UCSD-AML1 (cell line): ENCODE data around the gene TOMM7.

ENCODE experiments used
- DNase-seq: peaks from one replicate; lab custom pipeline; 2025; ENCODE audit not compliant: unreplicated experiment; lab: John Stamatoyannopoulos, UW

The TOMM7 gene

GRCh38 chr7:22822486-22823141 lies at the start of gene TOMM7:
Gene TOMM7, minus strand, starts transcription at chr7:22822849. Its CDS starts 70 bp downstream, at chr7:22822779.
- DNase-seq: peak; percentile 86

- no peak for DNase-seq
Observed at GRCh38 chr7:22872096-22872807, 49.6 kb upstream of the TOMM7 start.

- DNase-seq: no peak
Observed at GRCh38 chr7:22871661-22872060, 49.0 kb upstream of the TOMM7 start.

GRCh38 chr7:22868509-22868908 lies 45.9 kb upstream of the TOMM7 start:
- DNase-seq: no peak

GRCh38 chr7:22867589-22867988 lies 44.9 kb upstream of the TOMM7 start:
- DNase-seq: no peak

GRCh38 chr7:22867003-22867402 lies 44.4 kb upstream of the TOMM7 start:
- DNase-seq: no peak

GRCh38 chr7:22865602-22865960 lies 42.9 kb upstream of the TOMM7 start:
- no peak for DNase-seq

- no peak for DNase-seq
Observed at GRCh38 chr7:22864855-22865601, 42.4 kb upstream of the TOMM7 start.

- DNase-seq: no peak
Observed at GRCh38 chr7:22864301-22864700, 41.7 kb upstream of the TOMM7 start.

- no peak for DNase-seq
Observed at GRCh38 chr7:22863156-22863899, 40.7 kb upstream of the TOMM7 start.

- no peak for DNase-seq
Observed at GRCh38 chr7:22861576-22861975, 38.9 kb upstream of the TOMM7 start.

- DNase-seq: no peak
Observed at GRCh38 chr7:22860784-22861482, 38.3 kb upstream of the TOMM7 start.

GRCh38 chr7:22860337-22860736 lies 37.7 kb upstream of the TOMM7 start:
- DNase-seq: no peak

- DNase-seq: no peak
Observed at GRCh38 chr7:22859641-22860290, 37.1 kb upstream of the TOMM7 start.

GRCh38 chr7:22858640-22859561 lies 36.3 kb upstream of the TOMM7 start:
- DNase-seq: no peak

GRCh38 chr7:22858274-22858639 lies 35.6 kb upstream of the TOMM7 start:
- DNase-seq: no peak

GRCh38 chr7:22856416-22856815 lies 33.8 kb upstream of the TOMM7 start:
- no peak for DNase-seq

- DNase-seq: no peak
Observed at GRCh38 chr7:22855049-22855392, 32.4 kb upstream of the TOMM7 start.
